ENCODE data around the gene CRIP2. TPM values are rescaled to one million over a fixed set of nuclear protein-coding genes. Genes with fewer than 3 reads are reported as not detected.

The CRIP2 gene
- total RNA-seq, 1 donor from 2014 or later: 19.2 TPM

GRCh38 chr14:105436402-105436801 is 38.2 kb upstream of the CRIP2 start:
- H3K4me1 Mint-ChIP-seq: no peaks in the 10 kb centered on the region
- TF ChIP-seq CTCF (IDR thresholded peaks at IDR 0.05; ENCODE audit: unreplicated experiment): no peak
- no peak overlapping the region for H3K4me3 Mint-ChIP-seq
- no peaks in the 10 kb centered on the region for H3K27me3 Mint-ChIP-seq (ENCODE audit: low read depth)
- peaks cover 16% of the 10 kb centered on the region for H3K36me3 Mint-ChIP-seq
- no peak for DNase-seq (ENCODE audit: low spot score in 2 of 2, unreplicated experiment in 2 of 2)
- no peak overlapping the region for H3K27ac Mint-ChIP-seq
- H3K9me3 Mint-ChIP-seq: peaks cover 13% of the 10 kb centered on the region

GRCh38 chr14:105436891-105437722 is 37.5 kb upstream of the CRIP2 start:
- H3K9me3 Mint-ChIP-seq: peaks cover 13% of the 10 kb centered on the region
- no peaks in the 10 kb centered on the region for H3K4me1 Mint-ChIP-seq
- no peaks in the 10 kb centered on the region for H3K27me3 Mint-ChIP-seq (ENCODE audit: low read depth)
- no peak overlapping the region for H3K27ac Mint-ChIP-seq
- peaks cover 19% of the 10 kb centered on the region for H3K36me3 Mint-ChIP-seq
- no peak for DNase-seq (ENCODE audit: low spot score in 2 of 2, unreplicated experiment in 2 of 2)
- no peak for TF ChIP-seq CTCF (IDR thresholded peaks at IDR 0.05; ENCODE audit: unreplicated experiment)
- no peak overlapping the region for H3K4me3 Mint-ChIP-seq

- TF ChIP-seq CTCF (IDR thresholded peaks at IDR 0.05; ENCODE audit: unreplicated experiment): no peak
- Mint-ChIP-seq H3K4me3 (no peak overlapping the region), H3K36me3 (peaks cover 19% of the 10 kb centered on the region), H3K27me3 (ENCODE audit: low read depth) (no peaks in the 10 kb centered on the region), H3K9me3 (peaks cover 13% of the 10 kb centered on the region), H3K27ac (no peak overlapping the region), H3K4me1 (no peaks in the 10 kb centered on the region)
- no peak for DNase-seq (ENCODE audit: low spot score in 2 of 2, unreplicated experiment in 2 of 2)
Measured at GRCh38 chr14:105437723-105438500, 36.7 kb upstream of the CRIP2 start.

- no peaks in the 10 kb centered on the region for H3K4me1 Mint-ChIP-seq
- peaks cover 13% of the 10 kb centered on the region for H3K9me3 Mint-ChIP-seq
- H3K27me3 Mint-ChIP-seq (ENCODE audit: low read depth): no peaks in the 10 kb centered on the region
- DNase-seq (ENCODE audit: low spot score in 2 of 2, unreplicated experiment in 2 of 2): no peak
- H3K36me3 Mint-ChIP-seq: peaks cover 14% of the 10 kb centered on the region
- no peak overlapping the region for H3K4me3 Mint-ChIP-seq
- no peak for TF ChIP-seq CTCF (IDR thresholded peaks at IDR 0.05; ENCODE audit: unreplicated experiment)
- H3K27ac Mint-ChIP-seq: no peak overlapping the region
Measured at GRCh38 chr14:105439179-105439578, 35.4 kb upstream of the CRIP2 start.

- no peak overlapping the region for H3K4me3 Mint-ChIP-seq
- H3K27me3 Mint-ChIP-seq (ENCODE audit: low read depth): no peaks in the 10 kb centered on the region
- TF ChIP-seq CTCF (IDR thresholded peaks at IDR 0.05; ENCODE audit: unreplicated experiment): no peak
- H3K4me1 Mint-ChIP-seq: no peaks in the 10 kb centered on the region
- peaks cover 11% of the 10 kb centered on the region for H3K9me3 Mint-ChIP-seq
- H3K36me3 Mint-ChIP-seq: peaks cover 11% of the 10 kb centered on the region
- H3K27ac Mint-ChIP-seq: no peak overlapping the region
- DNase-seq (ENCODE audit: low spot score in 2 of 2, unreplicated experiment in 2 of 2): no peak
Measured at GRCh38 chr14:105439710-105440553, 34.7 kb upstream of the CRIP2 start.

All from mesothelial cell of epicardium (in vitro differentiated cells).